A673 (cell line): ENCODE measurements around the gene MTM1.

ENCODE experiments used
- CTCF ChIP-seq: fragments of 300-800, 200-600 bp; sonication (generic); conservative IDR thresholded peaks from 2 replicates; pipeline ENCODE4 v1.5.1; 2017; ENCODE audit warnings: low read depth, mild to moderate bottlenecking, antibody characterized with exemption, low read length, moderate library complexity, mixed read lengths
- EZH2 ChIP-seq: fragments of 200-600 bp; sonication (generic); IDR thresholded peaks from 2 replicates; pipeline ENCODE4 v1.6.1; 2017; ENCODE audit warnings: borderline replicate concordance, low read depth, mild to moderate bottlenecking, mixed read lengths, antibody characterized with exemption, low read length; ENCODE audit not compliant: poor library complexity, severe bottlenecking

GRCh38 chrX:150536455-150537116 is 31.8 kb upstream of the MTM1 start:
- TF ChIP-seq CTCF (peak; percentile 38), EZH2 (no peak)
